GM12892 (cell line): Measurements from ENCODE around the gene SMIM1.
"Not testable (repeated sequence)": the region's sequence is repeated elsewhere in the genome, so short reads cannot be mapped to it uniquely, and the experiment has no call there.

Experiments used
- DNase-seq: peaks from one replicate; pipeline ENCODE4 v3.0.0; 2011; ENCODE audit not compliant: insufficient read length
- FAIRE-seq: peaks from 2 replicates; lab custom pipeline; 2011; peaks lifted over from hg19 to GRCh38; lab: Jason Lieb, UNC
- POLR2A ChIP-seq: IDR thresholded peaks from 2 replicates; pipeline ENCODE4 v1.6.1; 2011; ENCODE audit warnings: low read depth, low read length, control low read depth
- POLR2AphosphoS5 ChIP-seq: IDR thresholded peaks from 2 replicates; pipeline ENCODE4 v1.6.1; 2011; ENCODE audit warnings: low read depth, low read length, control low read depth
- TAF1 ChIP-seq: IDR thresholded peaks from 2 replicates; pipeline ENCODE4 v1.6.1; 2011; ENCODE audit warnings: low read depth, mild to moderate bottlenecking, control low read depth, low read length, borderline replicate concordance

The SMIM1 gene

DNA sequence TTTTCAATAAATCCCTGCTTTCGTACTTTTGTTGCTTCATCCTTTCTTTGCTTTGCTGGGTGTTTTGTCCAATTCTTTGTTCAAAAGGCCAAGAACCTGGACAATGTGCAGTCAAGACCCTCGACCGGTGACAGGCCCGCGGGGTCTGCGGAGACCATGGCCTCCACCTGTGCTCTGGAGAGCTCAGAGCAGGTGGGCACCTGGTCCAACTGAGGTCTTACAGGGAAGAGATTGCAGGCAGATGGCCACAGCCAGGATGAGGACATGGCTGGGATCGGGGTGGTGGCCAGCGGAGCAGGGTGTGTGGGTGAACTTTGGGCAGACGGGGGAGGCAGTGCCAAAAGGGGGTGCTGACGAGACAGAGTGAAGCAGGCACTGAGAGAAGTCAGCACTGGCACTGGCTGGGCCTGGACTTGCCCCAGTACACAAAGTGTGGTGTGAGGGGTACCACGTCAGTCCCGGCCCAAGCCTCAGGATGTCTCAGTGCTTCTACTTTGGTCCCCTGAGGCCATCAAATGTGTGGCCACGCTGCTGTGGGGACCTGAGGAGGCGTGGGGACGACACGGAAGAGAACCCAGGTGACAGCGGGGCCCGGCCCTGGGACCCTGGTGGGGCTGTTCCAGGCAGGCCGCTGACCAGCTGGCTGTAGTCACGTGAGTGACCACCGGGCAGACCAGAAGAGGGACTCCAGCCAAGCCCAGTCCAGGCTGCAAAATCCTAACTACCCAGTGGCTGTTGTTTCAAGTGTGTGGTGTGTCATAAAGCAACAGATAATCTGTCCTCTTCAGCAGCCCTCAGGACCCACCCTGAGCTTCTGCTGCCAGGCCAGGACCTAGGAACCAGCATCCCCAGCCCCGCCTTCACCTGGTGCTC lies 30.7 kb upstream of the SMIM1 start:
- DNase-seq (no peak), FAIRE-seq (no peak)
- no peak for TF ChIP-seq POLR2AphosphoS5
- TF ChIP-seq POLR2A = no peak

DNA sequence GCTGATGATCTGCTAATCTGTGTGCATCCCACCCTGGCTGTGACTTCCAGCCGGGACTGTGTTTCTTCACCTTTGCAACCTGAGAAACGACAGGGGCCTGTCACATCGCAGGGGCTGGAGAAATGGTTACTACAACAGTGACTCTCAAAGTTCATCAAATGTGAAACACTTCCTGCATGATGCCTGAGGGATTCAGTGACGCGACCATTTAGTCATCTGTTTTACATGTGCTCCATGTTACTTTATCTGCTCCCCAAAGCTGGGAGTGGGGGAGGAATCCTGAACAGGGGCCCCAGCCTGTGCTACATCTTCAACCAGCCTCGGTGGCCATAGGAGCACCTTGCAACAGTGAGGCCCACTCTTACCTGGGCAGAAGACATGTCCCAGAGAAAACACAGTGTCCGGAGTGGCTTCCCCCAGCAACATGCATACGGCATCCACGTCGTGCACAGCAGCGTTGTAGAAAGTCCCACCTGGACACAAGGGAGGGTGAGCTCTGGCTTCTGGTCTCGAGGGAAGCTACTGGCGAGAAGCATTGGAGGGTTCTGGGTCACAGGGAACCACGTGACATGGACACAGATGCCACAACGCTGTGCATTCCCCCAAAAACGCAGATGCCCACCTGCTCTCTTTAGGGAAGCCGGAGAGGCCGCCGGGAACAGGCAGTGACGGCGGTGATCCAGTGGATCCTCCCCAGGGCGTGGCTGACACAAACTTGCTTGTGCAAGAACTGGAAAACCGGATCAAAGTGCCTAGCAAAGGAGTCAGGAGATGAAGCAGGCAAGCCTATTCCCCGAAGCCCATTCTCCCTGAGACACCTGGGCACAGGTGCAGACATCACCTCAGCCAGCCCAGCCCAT lies 29.9 kb upstream of the SMIM1 start:
- TF ChIP-seq TAF1 (no peak), POLR2AphosphoS5 (no peak), POLR2A (no peak)
- DNase-seq (no peak), FAIRE-seq (no peak)

DNA sequence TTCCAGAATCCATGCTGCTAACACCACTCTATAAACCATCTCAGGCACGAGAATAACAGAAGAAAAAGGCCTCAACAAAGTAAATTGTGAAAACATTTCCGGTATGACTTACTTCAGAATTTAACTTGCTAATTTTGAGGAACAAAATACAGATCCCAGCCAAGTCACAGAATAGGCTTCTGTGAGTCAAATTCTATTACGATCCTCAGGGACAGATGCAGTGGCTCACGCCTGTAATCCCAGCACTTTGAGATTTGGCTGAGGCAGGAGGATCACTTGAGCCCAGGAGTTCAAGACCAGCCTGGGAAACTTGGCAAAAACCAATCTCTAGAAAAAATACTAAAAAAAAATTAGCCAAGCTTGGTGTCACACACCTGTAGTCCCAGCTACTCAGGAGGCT lies 29.1 kb upstream of the SMIM1 start:
- DNase-seq = no peak
- no peak for TF ChIP-seq POLR2A
- no peak for TF ChIP-seq POLR2AphosphoS5
- no peak for TF ChIP-seq TAF1
- FAIRE-seq = no peak

DNA sequence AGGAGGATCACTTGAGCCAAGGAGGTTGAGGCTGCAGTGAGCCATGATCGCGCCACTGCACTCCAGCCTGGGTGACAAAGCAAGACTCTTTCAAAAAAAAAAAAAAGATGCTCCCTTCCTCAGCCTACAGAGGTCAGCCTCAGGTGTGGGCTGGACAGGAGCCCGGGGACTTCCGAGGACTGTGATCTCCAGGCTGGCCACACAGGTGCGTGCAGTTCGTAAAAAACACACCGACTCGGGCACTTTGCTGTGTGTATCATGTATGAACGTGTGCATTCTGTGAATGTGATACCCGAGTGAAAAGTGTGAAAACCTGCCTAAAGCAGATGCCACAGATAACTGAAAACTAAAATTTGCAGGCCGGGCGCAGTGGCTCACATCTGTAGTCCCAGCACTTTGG lies 28.7 kb upstream of the SMIM1 start:
- FAIRE-seq (no peak), DNase-seq (no peak)
- no peak for TF ChIP-seq TAF1
- no peak for TF ChIP-seq POLR2A

DNA sequence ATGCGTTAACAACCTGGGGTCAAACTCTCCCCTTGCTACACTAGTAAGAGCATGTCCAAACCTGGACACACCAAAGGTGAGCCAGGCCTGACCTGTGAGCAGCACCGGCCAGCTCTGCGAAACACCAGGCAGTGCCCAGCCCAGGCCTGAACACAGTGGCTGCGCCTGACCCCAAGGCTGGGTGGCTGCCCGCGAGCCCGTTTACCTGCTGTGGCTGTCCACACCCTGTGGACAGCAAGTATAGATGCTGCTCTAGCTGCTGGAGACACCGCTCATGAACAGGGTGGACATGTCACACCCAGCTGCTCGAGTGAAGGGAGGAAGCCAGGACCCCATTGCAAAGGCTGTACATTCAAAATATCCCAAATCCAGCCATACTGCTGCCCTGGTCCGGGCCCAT lies 27.9 kb upstream of the SMIM1 start:
- FAIRE-seq (no peak), DNase-seq (no peak)
- TF ChIP-seq TAF1 = no peak
- TF ChIP-seq POLR2A = no peak
- no peak for TF ChIP-seq POLR2AphosphoS5

DNA sequence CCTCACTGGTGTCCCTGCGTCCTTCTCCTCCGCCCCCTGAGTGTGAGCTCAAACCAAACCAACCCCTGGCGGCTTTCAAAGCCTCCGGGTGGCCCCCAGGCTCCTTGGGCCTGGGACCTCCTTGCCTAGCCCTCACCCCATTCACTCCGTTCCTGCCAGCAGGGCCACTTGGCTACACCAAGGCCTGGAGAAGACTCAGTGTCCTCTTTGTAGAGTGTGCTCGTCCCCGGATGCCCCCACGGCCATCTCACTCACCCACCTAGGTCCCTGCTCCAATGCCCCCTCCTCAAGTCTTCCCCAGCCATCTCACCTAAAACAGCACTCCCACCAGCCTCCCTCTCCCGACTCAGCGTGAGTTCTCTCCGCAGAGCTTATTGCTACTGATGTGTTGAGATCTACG lies 27.5 kb upstream of the SMIM1 start:
- TF ChIP-seq TAF1 (no peak), POLR2AphosphoS5 (no peak), POLR2A (no peak)
- FAIRE-seq = no peak
- no peak for DNase-seq

DNA sequence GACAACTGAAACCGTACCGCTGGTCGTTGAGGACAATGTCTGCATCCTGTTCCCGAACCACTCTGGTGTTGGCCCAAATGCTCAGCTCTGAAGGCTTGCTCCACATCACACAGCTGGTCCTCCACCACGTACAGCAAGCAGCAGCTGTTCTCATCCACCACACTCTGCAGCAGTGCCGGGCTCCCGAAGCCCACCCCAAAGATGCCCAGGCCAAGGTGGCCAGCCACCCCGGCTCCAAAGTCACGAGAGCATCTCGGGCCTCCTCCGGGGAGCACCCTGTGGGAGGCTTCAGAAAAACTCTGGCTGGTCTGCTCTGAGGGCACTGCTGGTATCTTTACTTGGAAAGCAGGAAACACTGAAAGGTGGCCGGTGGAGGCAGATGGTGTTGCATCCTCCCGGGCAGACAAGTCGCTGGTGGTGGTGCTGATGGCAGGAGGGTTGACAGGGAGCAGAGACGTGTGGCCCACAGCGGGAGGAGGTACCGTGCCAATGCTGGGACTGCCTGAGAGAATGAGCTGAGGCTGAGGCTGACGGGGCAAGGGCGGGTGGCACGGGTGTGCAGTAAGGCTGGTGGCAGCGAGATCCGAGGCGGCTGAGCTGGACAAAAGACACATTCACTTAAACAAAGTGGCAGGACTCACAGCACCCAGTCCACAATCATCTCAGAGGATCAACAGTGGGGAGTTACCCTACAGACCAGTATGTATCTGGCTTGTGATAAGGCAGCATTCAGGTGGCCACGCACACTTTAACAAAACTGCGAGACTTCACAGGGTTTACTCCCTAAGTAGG lies 26.8 kb upstream of the SMIM1 start:
- DNase-seq (no peak), FAIRE-seq (no peak)
- TF ChIP-seq POLR2A (no peak), POLR2AphosphoS5 (no peak), TAF1 (no peak)

DNA sequence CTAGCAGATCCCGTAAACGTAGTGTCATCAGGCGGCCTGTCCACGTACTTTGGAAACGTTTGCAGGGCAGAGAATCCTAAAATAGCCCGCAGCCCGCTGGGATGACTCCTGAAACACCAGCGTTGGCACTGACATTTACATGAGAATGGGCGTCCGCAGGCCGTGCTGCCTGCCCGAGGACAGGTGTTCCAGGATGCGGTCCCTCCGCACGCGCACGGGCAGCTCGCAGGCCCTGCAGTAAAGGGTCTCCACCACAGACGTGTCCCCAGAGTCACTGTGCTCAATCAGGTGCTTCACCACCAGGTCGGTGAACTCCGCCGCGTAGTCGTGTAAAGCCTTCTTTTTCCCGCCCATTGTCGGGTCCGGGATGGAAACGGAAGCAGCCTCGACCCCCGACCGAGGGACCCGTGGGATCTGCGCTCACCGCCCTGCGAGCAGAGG lies 26.1 kb upstream of the SMIM1 start:
- FAIRE-seq (no peak), DNase-seq (no peak)
- TF ChIP-seq TAF1 (no peak), POLR2A (no peak), POLR2AphosphoS5 (no peak)

DNA sequence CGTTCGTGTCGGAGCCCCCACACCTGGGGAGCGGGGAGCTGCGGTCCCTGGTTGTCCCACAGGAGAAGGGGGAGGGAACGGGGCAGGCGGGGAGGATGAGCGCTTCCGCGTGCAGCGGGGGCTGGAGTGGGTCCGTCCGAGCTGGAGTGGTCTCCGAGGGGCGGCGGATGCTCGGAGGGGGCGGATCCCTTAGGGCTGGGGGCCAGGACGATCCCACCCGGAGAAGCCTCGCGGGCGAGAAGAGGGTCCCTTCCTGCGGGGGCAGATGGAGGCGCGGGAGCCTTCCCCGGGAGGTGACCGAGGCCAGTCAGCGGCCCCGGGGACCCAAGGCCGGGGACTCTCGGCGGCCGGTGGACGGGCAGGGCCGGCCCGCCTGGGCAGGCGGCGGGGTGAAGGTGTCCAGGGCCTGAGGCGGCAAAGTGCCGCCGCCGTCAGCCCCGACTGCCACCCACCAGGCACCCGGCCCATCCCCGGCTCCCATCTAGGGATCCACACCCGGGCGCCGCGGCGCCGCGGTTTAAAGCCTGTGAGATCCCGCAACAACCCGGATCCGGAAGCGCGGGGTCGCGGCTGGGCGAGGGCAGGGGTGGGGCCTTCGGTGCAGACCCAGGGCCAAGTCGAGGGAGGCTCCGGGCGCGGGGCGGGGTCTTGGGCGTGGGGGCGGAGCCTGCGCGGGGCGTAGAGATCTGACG lies 25.6 kb upstream of the SMIM1 start:
- TF ChIP-seq POLR2A (peak; percentile 46; the same call in 1 of the 2 replicates), POLR2AphosphoS5 (no peak)
- DNase-seq (peak; percentile 96), FAIRE-seq (peak; percentile 70)

DNA sequence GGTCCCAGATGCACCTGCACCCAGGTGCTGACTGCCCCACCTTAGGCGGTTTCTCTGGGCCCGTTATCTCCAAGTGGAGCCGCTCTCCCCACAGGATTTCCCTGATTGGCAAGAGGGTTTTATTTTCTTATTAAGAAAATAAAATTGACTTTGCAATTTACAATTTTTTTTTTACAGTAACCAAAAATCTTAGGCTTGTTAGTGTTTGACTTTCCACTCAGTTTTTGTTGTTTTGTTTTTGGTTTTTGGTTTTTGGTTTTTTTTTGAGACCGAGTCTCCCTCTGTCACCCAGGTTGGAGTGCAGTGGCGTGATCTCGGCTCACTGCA lies 25.1 kb upstream of the SMIM1 start:
- FAIRE-seq (no peak), DNase-seq (no peak)
- TF ChIP-seq TAF1 (no peak), POLR2A (no peak), POLR2AphosphoS5 (no peak)

DNA sequence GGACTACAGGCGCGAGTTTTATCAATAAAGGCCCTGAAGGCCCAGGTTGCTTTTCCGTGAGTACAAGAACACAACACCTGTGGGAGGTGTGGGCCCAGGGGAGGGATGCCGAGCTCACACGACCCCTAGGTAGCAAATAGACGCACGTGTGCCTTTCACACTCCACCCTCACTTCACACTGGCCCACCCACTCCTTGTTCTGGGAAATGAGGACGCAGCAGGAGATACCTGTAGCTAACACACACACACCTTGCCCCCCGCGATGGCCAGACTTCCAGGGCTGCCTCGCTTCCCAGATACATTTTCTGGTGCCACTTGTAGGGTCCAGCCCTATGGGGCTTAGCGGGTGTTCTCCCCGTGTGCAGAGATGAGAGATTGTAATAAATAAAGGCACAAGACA lies 24.6 kb upstream of the SMIM1 start:
- TF ChIP-seq POLR2A (no peak), POLR2AphosphoS5 (no peak), TAF1 (no peak)
- FAIRE-seq = no peak
- no peak for DNase-seq

DNA sequence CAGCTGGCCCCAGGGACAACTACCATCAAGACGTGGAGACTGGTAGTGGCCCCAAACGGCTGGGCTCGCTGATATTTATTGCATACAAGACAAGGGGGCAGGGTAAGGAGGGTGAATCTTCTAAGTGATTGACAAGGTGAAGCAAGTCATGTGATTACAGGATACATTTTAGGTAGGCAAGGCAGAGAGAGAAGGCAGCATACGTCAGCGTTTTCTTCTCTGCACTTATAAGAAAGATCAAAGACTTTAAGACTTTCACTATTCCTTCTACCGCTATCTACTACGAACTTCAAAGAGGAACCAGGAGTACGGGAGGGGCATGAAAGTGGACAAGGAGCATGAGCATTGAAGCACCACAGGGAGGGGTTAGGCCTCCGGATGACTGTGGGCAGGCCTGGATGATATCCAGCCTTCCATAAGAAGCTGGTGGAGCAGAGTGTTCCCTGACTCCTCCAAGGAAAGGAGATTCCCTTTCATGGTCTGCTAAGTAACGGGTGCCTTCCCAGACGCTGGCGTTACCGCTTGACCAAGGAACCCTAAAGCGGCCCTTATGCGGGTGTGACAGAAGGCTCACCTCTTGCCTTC lies 24.1 kb upstream of the SMIM1 start:
- DNase-seq, FAIRE-seq: not testable (repeated sequence)
